K562 (cell line): ENCODE measurements around the gene SARS1. TPM values are rescaled to one million over a fixed set of nuclear protein-coding genes. Genes with fewer than 3 reads are reported as not detected.

Experiments
- ARHGAP35 ChIP-seq: fragments of 450-650 bp; IDR thresholded peaks from 2 replicates; pipeline ENCODE4 v1.6.1; 2018; ENCODE audit not compliant: partially characterized antibody
- DIDO1 ChIP-seq: fragments of 450-650 bp; IDR thresholded peaks from 2 replicates; pipeline ENCODE4 v1.6.1; 2016; ENCODE audit warnings: low read depth, missing biosample characterization, missing genetic modification characterization
- EGR1 ChIP-seq: fragments of 450-650 bp; conservative IDR thresholded peaks from 2 replicates; pipeline ENCODE4 v1.6.1; 2017; ENCODE audit warnings: mild to moderate bottlenecking
- ETV5 ChIP-seq: sonication (generic); formaldehyde crosslinking; IDR thresholded peaks from 2 replicates; pipeline ENCODE4 v1.4.0; 2020; ENCODE audit warnings: low read depth, mild to moderate bottlenecking, missing genetic modification reagents
- FOXK1 ChIP-seq: sonication (generic); formaldehyde crosslinking; IDR thresholded peaks from 2 replicates; pipeline ENCODE4 v1.8.0; 2022; ENCODE audit warnings: missing genetic modification reagents, mild to moderate bottlenecking, borderline replicate concordance
- HMG20B ChIP-seq: fragments of 250-450 bp; sonication (Bioruptor Pico); IDR thresholded peaks from 2 replicates; pipeline ENCODE4 v1.5.0; 2021; ENCODE audit warnings: mild to moderate bottlenecking
- POLR2AphosphoS2 ChIP-seq: IDR thresholded peaks from 2 replicates; pipeline ENCODE4 v1.6.1; 2012; ENCODE audit warnings: low read length, improper control_type of control experiment
- RBM39 ChIP-seq: fragments of 200-400 bp; formaldehyde crosslinking; optimal IDR thresholded peaks from 2 replicates; pipeline ENCODE3; 2018; ENCODE audit warnings: low read depth, low read length
- SIRT6 ChIP-seq: IDR thresholded peaks from one replicate; pipeline ENCODE4 v1.6.1; 2012; ENCODE audit warnings: low read depth, mild to moderate bottlenecking, control low read depth, inconsistent platforms, low read length, moderate library complexity
- SIX5 ChIP-seq, 2 experiments: IDR thresholded peaks; 2 replicates each; pipeline ENCODE4 v1.6.1; 2011; ENCODE audit warnings: low read length in 2 of 2, borderline replicate concordance in 1 of 2, low read depth in 1 of 2, mild to moderate bottlenecking in 1 of 2, moderate library complexity in 1 of 2; ENCODE audit not compliant: insufficient read depth in 1 of 2
- ZC3H4 ChIP-seq: sonication (generic); formaldehyde crosslinking; IDR thresholded peaks from 2 replicates; pipeline ENCODE4 v1.9.0; 2021; ENCODE audit warnings: missing genetic modification reagents, borderline replicate concordance
- ZNF3 ChIP-seq: fragments of 250-450 bp; sonication (Bioruptor Pico); IDR thresholded peaks from 2 replicates; pipeline ENCODE4 v1.5.0; 2021; ENCODE audit warnings: mild to moderate bottlenecking, moderate library complexity
- ZNF668 ChIP-seq: fragments of 250-450 bp; sonication (Bioruptor Pico); IDR thresholded peaks from 2 replicates; pipeline ENCODE4 v1.8.0; 2022; ENCODE audit warnings: mild to moderate bottlenecking, inconsistent platforms
- polyA plus RNA-seq, 8 experiments: library from polyadenylated mRNA; depleted of rRNA in 4 of 8; stranded (reverse) in 5 of 8; unstranded in 3 of 8; fragments of >200 nt; fragmentation: Nextera tagmentation in 2 of 8; fragmentation: Illumina TruSeq in 1 of 8; extraction: Ambion mirVana in 2 of 8; extraction: Trizol in 1 of 8; gene quantifications; 2 replicates each; pipeline versions ENCODE4 v1.2.1 to v1.2.3, GENCODE V29; 2011 to 2014; ENCODE audit warnings: inconsistent platforms in 1 of 8, missing spikeins in 1 of 8
- total RNA-seq, 7 experiments: library from RNA; depleted of rRNA in 6 of 7; stranded (reverse); fragments of >200 nt in 6 of 7; fragmentation: Illumina TruSeq in 2 of 7; extraction: Trizol in 2 of 7; gene quantifications; 2 replicates each; pipeline versions ENCODE4 v1.2.1 to v1.2.3, GENCODE V29; 2011 to 2021; ENCODE audit warnings: low replicate concordance in 1 of 7
- TF ChIP-seq, protein P1 (sequence below): fragments of 250-450 bp; sonication (Bioruptor Pico); IDR thresholded peaks from 2 replicates; pipeline ENCODE4 v1.5.0; 2021; ENCODE audit warnings: mild to moderate bottlenecking, borderline replicate concordance
- TF ChIP-seq, protein P2 (sequence below), 2 experiments: fragments of 450-650 bp in 1 of 2; sonication (generic) in 1 of 2; formaldehyde crosslinking in 1 of 2; IDR thresholded peaks in 1 of 2; conservative IDR thresholded peaks in 1 of 2; 2 replicates each; pipeline versions ENCODE4 v1.6.1 to v1.8.1; 2016 to 2023; ENCODE audit warnings: mild to moderate bottlenecking in 2 of 2, moderate library complexity in 2 of 2, inconsistent platforms in 1 of 2, missing genetic modification reagents in 1 of 2
- TF ChIP-seq, protein P3 (sequence below): sonication (generic); formaldehyde crosslinking; IDR thresholded peaks from 2 replicates; pipeline ENCODE4 v1.8.1; 2023; ENCODE audit warnings: missing genetic modification reagents, mild to moderate bottlenecking, borderline replicate concordance
- TF ChIP-seq, protein P4 (sequence below): fragments of 450-650 bp; IDR thresholded peaks from 2 replicates; pipeline ENCODE4 v1.6.1; 2016; ENCODE audit warnings: missing biosample characterization, missing genetic modification characterization

The SARS1 gene
- total and polyA plus RNA-seq, 9 of the 15 experiments (the other 6 are each of a cell fraction or from before 2014, with no cell fraction given) = 221 to 623 (median 254) TPM

DNA sequence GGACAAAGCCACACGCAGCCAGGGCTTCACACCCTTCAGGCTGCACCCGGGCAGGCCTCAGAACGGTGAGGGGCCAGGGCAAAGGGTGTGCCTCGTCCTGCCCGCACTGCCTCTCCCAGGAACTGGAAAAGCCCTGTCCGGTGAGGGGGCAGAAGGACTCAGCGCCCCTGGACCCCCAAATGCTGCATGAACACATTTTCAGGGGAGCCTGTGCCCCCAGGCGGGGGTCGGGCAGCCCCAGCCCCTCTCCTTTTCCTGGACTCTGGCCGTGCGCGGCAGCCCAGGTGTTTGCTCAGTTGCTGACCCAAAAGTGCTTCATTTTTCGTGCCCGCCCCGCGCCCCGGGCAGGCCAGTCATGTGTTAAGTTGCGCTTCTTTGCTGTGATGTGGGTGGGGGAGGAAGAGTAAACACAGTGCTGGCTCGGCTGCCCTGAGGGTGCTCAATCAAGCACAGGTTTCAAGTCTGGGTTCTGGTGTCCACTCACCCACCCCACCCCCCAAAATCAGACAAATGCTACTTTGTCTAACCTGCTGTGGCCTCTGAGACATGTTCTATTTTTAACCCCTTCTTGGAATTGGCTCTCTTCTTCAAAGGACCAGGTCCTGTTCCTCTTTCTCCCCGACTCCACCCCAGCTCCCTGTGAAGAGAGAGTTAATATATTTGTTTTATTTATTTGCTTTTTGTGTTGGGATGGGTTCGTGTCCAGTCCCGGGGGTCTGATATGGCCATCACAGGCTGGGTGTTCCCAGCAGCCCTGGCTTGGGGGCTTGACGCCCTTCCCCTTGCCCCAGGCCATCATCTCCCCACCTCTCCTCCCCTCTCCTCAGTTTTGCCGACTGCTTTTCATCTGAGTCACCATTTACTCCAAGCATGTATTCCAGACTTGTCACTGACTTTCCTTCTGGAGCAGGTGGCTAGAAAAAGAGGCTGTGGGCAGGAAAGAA is 61.1 kb downstream of the SARS1 start (continued):
- TF ChIP-seq, protein P1, sequence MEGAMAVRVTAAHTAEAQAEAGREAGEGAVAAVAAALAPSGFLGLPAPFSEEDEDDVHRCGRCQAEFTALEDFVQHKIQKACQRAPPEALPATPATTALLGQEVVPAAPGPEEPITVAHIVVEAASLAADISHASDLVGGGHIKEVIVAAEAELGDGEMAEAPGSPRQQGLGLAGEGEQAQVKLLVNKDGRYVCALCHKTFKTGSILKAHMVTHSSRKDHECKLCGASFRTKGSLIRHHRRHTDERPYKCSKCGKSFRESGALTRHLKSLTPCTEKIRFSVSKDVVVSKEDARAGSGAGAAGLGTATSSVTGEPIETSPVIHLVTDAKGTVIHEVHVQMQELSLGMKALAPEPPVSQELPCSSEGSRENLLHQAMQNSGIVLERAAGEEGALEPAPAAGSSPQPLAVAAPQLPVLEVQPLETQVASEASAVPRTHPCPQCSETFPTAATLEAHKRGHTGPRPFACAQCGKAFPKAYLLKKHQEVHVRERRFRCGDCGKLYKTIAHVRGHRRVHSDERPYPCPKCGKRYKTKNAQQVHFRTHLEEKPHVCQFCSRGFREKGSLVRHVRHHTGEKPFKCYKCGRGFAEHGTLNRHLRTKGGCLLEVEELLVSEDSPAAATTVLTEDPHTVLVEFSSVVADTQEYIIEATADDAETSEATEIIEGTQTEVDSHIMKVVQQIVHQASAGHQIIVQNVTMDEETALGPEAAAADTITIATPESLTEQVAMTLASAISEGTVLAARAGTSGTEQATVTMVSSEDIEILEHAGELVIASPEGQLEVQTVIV = no peak
- TF ChIP-seq SIRT6 (no peak), ZC3H4 (no peak), DIDO1 (tag) (no peak), ZNF668 (CRISPR knock-in tag) (no peak), ETV5 (CRISPR knock-in tag) (no peak), ZNF3 (CRISPR knock-in tag) (no peak), FOXK1 (CRISPR knock-in tag) (no peak), RBM39 (no peak), SIX5 (IDR thresholded peaks at IDR 0.05; ENCODE audit: borderline replicate concordance in 1 of 2, insufficient read depth in 1 of 2, low read depth in 1 of 2, low read length in 2 of 2) (no peak), EGR1 (no peak), ARHGAP35 (no peak), HMG20B (CRISPR knock-in tag) (no peak), POLR2AphosphoS2 (no peak)
- TF ChIP-seq, protein P2, sequence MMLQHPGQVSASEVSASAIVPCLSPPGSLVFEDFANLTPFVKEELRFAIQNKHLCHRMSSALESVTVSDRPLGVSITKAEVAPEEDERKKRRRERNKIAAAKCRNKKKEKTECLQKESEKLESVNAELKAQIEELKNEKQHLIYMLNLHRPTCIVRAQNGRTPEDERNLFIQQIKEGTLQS (IDR thresholded peaks at IDR 0.05) = peak; percentile 33; the same call in 1 of the 2 replicates
- TF ChIP-seq, protein P2 (CRISPR knock-in tag; conservative IDR thresholded peaks at IDR 0.05) = no peak
- TF ChIP-seq, protein P3, sequence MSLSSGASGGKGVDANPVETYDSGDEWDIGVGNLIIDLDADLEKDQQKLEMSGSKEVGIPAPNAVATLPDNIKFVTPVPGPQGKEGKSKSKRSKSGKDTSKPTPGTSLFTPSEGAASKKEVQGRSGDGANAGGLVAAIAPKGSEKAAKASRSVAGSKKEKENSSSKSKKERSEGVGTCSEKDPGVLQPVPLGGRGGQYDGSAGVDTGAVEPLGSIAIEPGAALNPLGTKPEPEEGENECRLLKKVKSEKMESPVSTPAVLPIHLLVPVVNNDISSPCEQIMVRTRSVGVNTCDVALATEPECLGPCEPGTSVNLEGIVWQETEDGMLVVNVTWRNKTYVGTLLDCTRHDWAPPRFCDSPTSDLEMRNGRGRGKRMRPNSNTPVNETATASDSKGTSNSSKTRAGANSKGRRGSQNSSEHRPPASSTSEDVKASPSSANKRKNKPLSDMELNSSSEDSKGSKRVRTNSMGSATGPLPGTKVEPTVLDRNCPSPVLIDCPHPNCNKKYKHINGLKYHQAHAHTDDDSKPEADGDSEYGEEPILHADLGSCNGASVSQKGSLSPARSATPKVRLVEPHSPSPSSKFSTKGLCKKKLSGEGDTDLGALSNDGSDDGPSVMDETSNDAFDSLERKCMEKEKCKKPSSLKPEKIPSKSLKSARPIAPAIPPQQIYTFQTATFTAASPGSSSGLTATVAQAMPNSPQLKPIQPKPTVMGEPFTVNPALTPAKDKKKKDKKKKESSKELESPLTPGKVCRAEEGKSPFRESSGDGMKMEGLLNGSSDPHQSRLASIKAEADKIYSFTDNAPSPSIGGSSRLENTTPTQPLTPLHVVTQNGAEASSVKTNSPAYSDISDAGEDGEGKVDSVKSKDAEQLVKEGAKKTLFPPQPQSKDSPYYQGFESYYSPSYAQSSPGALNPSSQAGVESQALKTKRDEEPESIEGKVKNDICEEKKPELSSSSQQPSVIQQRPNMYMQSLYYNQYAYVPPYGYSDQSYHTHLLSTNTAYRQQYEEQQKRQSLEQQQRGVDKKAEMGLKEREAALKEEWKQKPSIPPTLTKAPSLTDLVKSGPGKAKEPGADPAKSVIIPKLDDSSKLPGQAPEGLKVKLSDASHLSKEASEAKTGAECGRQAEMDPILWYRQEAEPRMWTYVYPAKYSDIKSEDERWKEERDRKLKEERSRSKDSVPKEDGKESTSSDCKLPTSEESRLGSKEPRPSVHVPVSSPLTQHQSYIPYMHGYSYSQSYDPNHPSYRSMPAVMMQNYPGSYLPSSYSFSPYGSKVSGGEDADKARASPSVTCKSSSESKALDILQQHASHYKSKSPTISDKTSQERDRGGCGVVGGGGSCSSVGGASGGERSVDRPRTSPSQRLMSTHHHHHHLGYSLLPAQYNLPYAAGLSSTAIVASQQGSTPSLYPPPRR (CRISPR knock-in tag) = no peak
- TF ChIP-seq, protein P4, sequence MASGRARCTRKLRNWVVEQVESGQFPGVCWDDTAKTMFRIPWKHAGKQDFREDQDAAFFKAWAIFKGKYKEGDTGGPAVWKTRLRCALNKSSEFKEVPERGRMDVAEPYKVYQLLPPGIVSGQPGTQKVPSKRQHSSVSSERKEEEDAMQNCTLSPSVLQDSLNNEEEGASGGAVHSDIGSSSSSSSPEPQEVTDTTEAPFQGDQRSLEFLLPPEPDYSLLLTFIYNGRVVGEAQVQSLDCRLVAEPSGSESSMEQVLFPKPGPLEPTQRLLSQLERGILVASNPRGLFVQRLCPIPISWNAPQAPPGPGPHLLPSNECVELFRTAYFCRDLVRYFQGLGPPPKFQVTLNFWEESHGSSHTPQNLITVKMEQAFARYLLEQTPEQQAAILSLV (tag) = no peak
